Suppressor macrophage treated with lipopolysaccharide for 1 hour (primary cell): ENCODE results near the gene ULK4.
"Not testable (repeated sequence)": the region's sequence is repeated elsewhere in the genome, so short reads cannot be mapped to it uniquely, and the experiment has no call there.

Experiments used
- DNase-seq, 3 donors: peaks; one replicate each; pipeline ENCODE4 v3.0.0-alpha.2; 2020 to 2022

Gene ULK4

DNA sequence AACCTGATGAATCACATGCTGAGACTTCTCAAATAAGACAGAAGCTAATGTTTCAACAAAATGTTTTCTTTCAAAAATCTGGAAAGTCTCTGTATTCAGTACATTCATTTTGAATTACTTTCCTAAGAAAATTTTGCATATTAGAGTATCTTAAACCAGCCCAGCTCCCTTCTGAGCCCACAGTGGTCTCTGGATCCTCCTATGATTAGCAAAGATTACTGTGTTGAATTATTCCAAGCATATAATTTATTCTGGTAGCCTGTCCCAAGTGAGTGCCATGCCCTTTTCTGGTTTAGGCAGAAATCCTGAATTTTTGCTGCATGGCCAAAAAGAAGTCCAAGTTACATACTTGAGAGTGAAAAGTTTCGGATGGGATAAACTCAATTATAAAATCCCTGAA lies 483.6 kb downstream of the ULK4 start:
- no peak for DNase-seq

- DNase-seq, result no peak
Measured at GRCh38 chr3:41477399-41478014, 484.4 kb downstream of the ULK4 start.

GRCh38 chr3:41469083-41469482 lies 492.8 kb downstream of the ULK4 start:
- no peak for DNase-seq

- DNase-seq, result no peak
Measured at GRCh38 chr3:41467481-41467880, 494.4 kb downstream of the ULK4 start.

DNA sequence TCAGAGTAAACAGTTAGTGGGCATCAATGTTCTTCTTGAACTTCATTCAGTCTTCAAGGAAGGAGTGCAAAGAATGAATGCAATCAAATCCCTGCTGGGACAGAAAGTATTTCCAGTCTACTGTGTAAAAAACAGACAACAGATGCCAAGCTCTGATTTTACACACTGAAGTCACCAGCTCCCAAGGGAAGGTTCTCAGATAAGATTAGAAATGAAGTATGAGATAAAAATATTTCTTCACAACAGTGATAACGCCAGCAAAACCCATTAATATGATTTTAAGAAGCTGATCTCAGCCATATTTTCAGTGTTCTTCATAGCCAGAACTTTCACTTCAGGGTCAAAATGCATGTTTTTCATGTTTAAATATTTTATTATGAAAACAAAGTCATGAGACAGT lies 497.0 kb downstream of the ULK4 start:
- no peak for DNase-seq

GRCh38 chr3:41464401-41464800 lies 497.5 kb downstream of the ULK4 start:
- no peak for DNase-seq

GRCh38 chr3:41462103-41462691 lies 499.7 kb downstream of the ULK4 start:
- DNase-seq, result no peak

DNA sequence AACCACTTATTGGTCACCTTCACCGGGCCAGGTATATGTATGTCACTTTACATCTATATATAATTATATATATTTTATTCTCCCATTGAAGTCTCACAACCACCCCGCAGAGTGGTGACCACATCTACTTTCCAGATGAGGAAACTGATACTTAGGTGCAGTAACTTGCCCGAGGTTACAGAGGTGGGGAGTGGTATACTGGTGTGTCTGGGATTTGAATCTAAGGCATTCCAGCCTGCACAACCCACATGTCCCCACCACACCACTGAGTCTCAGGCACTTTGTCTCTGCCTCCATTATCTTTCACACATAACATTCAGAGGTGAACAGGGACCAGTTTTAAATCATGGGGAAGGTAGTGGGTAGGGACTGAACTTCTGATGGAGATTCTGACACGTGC lies 501.2 kb downstream of the ULK4 start:
- no peak for DNase-seq

GRCh38 chr3:41457176-41457575 lies 504.7 kb downstream of the ULK4 start:
- DNase-seq, result no peak

DNA sequence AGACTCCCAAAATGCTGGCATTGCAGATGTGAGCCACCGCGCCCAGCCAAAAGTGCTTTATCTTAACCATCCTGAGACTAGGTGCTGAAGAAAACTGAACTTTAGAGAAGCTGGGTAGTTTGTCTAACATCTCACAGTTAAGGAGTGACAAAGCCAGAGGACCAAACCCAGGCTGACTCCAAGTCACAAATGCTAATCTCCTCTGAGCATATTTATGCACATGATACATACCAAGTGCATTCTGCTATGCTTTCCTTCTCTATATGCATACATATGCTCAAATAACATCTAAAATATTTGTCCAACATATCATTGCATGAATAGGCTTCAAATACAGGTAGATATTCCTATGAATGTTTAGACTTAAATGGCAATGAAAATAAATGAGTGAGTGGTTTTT lies 505.7 kb downstream of the ULK4 start:
- no peak for DNase-seq

GRCh38 chr3:41453618-41454017 lies 508.3 kb downstream of the ULK4 start:
- DNase-seq, result not testable (repeated sequence)

GRCh38 chr3:41450416-41451231 lies 511.3 kb downstream of the ULK4 start:
- DNase-seq, result no peak

GRCh38 chr3:41448396-41448795 lies 513.5 kb downstream of the ULK4 start:
- no peak for DNase-seq

GRCh38 chr3:41447701-41448100 lies 514.2 kb downstream of the ULK4 start:
- no peak for DNase-seq

DNA sequence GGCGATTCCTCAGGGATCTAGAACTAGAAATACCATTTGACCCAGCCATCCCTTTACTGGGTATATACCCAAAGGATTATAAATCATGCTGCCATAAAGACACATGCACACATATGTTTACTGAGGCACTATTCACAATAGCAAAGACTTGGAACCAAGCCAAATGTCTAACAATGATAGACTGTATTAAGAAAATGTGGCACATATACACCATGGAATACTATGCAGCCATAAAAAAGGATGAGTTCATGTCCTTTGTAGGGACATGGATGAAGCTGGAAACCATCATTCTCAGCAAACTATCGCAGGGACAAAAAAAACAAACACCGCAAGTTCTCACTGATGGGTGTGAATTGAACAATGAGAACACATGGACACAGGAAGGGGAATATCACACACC lies 515.6 kb downstream of the ULK4 start:
- DNase-seq, result not testable (repeated sequence)

- DNase-seq, result no peak
Measured at GRCh38 chr3:41441568-41441967, 520.3 kb downstream of the ULK4 start.

DNA sequence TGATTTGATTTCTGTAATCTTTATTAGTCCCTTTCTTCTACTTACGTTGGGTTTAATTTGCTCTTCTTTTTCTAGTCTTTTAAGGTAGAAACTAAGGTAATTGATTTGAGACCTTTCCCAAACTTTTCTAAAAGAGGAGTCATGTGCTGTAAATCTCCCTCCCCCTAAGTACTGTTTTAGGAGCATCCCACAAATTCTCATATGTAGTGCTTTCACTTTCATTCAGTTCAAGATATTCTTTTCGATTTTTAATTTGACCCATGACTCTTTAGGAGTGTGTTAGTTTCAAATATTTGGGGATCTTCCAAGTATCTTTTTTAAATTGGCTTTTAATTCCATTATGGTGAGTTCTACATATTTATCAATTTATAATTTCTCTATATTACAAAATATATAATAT lies 520.8 kb downstream of the ULK4 start:
- no peak for DNase-seq

GRCh38 chr3:41436983-41437382 lies 524.9 kb downstream of the ULK4 start:
- no peak for DNase-seq

GRCh38 chr3:41434781-41435180 lies 527.1 kb downstream of the ULK4 start:
- DNase-seq, result no peak

- DNase-seq, result no peak
Measured at GRCh38 chr3:41431386-41431785, 530.5 kb downstream of the ULK4 start.

DNA sequence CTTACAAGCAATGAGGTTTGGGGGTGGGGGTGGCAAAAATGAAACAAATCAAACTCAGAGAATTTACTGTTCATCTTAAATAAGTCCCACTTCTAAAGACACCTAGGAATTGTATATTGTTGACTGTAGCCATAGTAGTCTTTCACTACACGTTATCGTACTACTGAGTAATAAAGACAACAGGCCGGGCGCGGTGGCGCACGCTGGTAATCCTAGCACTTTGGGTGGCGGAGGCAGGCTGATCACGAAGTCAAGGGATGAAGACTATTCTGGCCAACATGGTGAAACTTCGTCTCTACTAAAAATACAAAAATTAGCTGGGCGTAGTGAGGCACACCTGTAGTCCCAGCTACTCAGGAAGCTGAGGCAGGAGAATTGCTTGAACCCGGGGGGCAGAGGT lies 531.0 kb downstream of the ULK4 start:
- no peak for DNase-seq

DNA sequence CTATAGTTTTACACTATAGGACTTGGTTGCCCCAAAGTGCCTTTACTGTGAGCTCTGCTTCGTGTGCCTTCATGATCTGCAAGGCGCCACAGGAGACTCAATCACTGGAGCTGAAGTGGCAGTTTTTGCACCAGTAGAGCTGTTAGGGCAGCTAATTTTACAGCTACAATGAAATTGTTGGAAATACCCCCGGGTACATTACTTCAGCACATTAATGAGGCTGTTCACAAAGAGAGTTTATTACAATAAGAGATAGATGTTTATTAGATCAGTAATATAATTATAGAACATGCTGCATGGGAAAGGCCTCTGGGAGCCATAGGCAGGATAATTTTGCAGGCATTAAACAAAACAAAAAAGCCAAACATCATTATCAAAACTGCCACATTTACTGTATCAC lies 531.5 kb downstream of the ULK4 start:
- DNase-seq, result no peak

DNA sequence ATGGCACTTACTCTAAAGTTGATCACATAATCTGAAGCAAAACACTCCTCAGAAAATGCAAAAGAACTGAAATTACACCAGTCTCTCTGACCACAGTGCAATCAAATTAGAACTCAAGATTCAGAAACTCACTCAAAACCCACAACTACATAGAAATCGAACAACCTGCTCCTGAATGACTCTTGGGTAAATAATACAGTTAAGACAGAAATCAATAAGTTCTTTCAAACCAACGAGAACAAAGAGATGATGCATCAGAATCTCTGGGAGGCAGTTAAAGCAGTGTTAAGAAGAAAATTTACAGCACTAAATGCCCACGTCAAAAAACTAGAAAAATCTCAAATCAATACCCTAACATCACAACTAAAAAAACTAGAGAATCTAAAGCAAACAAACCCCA lies 535.4 kb downstream of the ULK4 start:
- no peak for DNase-seq

- DNase-seq, result no peak
Measured at GRCh38 chr3:41424543-41425300, 537.2 kb downstream of the ULK4 start.
